Measurements from ENCODE around the gene OSBP.
A peak's percentile ranks its signal among the peaks of the same experiment; 100 is the strongest.

OSBP gene

GRCh38 chr11:59601788-59602187, 13.8 kb downstream of the OSBP start:
- DNase-seq = no peak

GRCh38 chr11:59600636-59601035, 14.9 kb downstream of the OSBP start:
- DNase-seq = no peak

GRCh38 chr11:59600234-59600633, 15.3 kb downstream of the OSBP start:
- DNase-seq = no peak

GRCh38 chr11:59598961-59599360, 16.6 kb downstream of the OSBP start:
- DNase-seq = no peak

- no peak for DNase-seq
Measured at GRCh38 chr11:59584294-59584693, 31.3 kb downstream of the OSBP start.

- no peak for DNase-seq
Measured at GRCh38 chr11:59582006-59582405, 33.6 kb downstream of the OSBP start.

- DNase-seq = no peak
Measured at GRCh38 chr11:59578369-59578768, 37.2 kb downstream of the OSBP start.

GRCh38 chr11:59575505-59575904, 40.1 kb downstream of the OSBP start:
- DNase-seq = no peak

GRCh38 chr11:59574932-59575502, 40.6 kb downstream of the OSBP start:
- DNase-seq = no peak

- DNase-seq = no peak
Measured at GRCh38 chr11:59574467-59574866, 41.1 kb downstream of the OSBP start.

- no peak for DNase-seq
Measured at GRCh38 chr11:59573216-59573615, 42.4 kb downstream of the OSBP start.

- no peak for DNase-seq
Measured at GRCh38 chr11:59572091-59572490, 43.5 kb downstream of the OSBP start.

- no peak for DNase-seq
Measured at GRCh38 chr11:59562292-59562691, 53.3 kb downstream of the OSBP start.

- DNase-seq = peak; percentile 59
Measured at GRCh38 chr11:59560702-59561473, 54.7 kb downstream of the OSBP start.

GRCh38 chr11:59560290-59560701, 55.3 kb downstream of the OSBP start:
- DNase-seq = peak; percentile 36

- DNase-seq = no peak
Measured at GRCh38 chr11:59559886-59560285, 55.7 kb downstream of the OSBP start.

- DNase-seq = no peak
Measured at GRCh38 chr11:59558270-59558643, 57.3 kb downstream of the OSBP start.

- DNase-seq = peak; percentile 35
Measured at GRCh38 chr11:59556917-59557348, 58.6 kb downstream of the OSBP start.

- DNase-seq = peak; percentile 54
Measured at GRCh38 chr11:59556115-59556916, 59.3 kb downstream of the OSBP start.

- no peak for DNase-seq
Measured at GRCh38 chr11:59555601-59556114, 59.9 kb downstream of the OSBP start.

GRCh38 chr11:59553323-59553722, 62.3 kb downstream of the OSBP start:
- no peak for DNase-seq

- DNase-seq = no peak
Measured at GRCh38 chr11:59552844-59553243, 62.7 kb downstream of the OSBP start.

- DNase-seq = peak; percentile 19
Measured at GRCh38 chr11:59551659-59552521, 63.7 kb downstream of the OSBP start.

Data from GF-D8 (cell line).